Activated T-helper 2 cell treated with anti-CD3 and anti-CD28 coated beads, Interferon-gamma antibody, Interleukin-2, Interleukin-4, amounts not matched to agents 10 μg/mL and 5 μg/mL and 100 μg/mL, durations not matched to agents 14 hours and 24 hours and 36 hours (primary cell): ENCODE results near the gene CBX5. TPM values are rescaled to one million over a fixed set of nuclear protein-coding genes. Genes with fewer than 3 reads are reported as not detected.

Source experiments
- DNase-seq: peaks from one replicate; pipeline ENCODE4 v3.0.0; 2021; ENCODE audit warnings: low spot score
- H3K27ac Mint-ChIP-seq: one replicate; pipeline ENCODE4 v1.8.0; 2021; ENCODE audit warnings: mixed read lengths
- H3K27me3 Mint-ChIP-seq: one replicate; pipeline ENCODE4 v1.8.0; 2021; ENCODE audit warnings: low read depth, mixed read lengths
- H3K36me3 Mint-ChIP-seq: one replicate; pipeline ENCODE4 v1.8.0; 2021; ENCODE audit warnings: low read depth, mixed read lengths
- H3K4me1 Mint-ChIP-seq: one replicate; pipeline ENCODE4 v1.8.0; 2021; ENCODE audit warnings: low read depth, mixed read lengths
- H3K4me3 Mint-ChIP-seq: one replicate; pipeline ENCODE4 v1.8.0; 2021; ENCODE audit warnings: low read depth, mild to moderate bottlenecking, moderate library complexity, mixed read lengths
- H3K9me3 Mint-ChIP-seq: one replicate; pipeline ENCODE4 v1.8.0; 2021; ENCODE audit warnings: mixed read lengths
- intact Hi-C: fragments of 100-400 bp; cut with micrococcal nuclease; formaldehyde crosslinking; loops from one replicate; pipeline ENCODE4 v1.15.1; 2023
- total RNA-seq: library from RNA; stranded (reverse); gene quantifications from 2 replicates; pipeline ENCODE4 v1.2.3, GENCODE V29; 2022

The CBX5 gene
- total RNA-seq, 1 donor from 2014 or later = 98.1 TPM

DNA sequence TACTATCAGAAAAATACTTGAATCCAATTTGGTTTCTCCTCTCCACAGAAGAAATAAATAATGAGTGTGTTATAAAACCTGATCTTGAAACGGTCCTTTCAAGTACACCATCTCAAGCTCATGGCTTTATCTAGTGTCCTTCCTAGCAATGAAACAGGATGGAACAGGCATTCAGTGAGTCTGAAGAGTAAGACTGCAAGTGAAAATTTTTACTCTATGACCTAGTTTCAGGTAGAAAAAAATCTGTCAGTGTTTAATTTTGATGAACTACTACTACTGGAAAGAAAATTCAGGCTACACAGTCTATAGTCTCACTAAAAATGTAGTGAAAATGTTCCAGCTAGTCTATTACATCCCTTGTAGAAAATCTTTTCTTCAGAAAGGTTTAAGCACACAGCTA, 7.7 kb downstream of the CBX5 start:
- Mint-ChIP-seq H3K9me3 (no peaks in the 10 kb centered on the region), H3K4me3 (no peak overlapping the region), H3K27ac (peak overlapping the region; percentile 49), H3K4me1 (peaks cover 43% of the 10 kb centered on the region), H3K36me3 (peaks cover 61% of the 10 kb centered on the region), H3K27me3 (no peaks in the 10 kb centered on the region)
- intact Hi-C loops = no loop called here
- DNase-seq = no peak

- intact Hi-C loops = no loop called here
- H3K4me3 Mint-ChIP-seq = no peak overlapping the region
- peaks cover 35% of the 10 kb centered on the region for H3K4me1 Mint-ChIP-seq
- peak overlapping the region; percentile 49 for H3K27ac Mint-ChIP-seq
- H3K27me3 Mint-ChIP-seq = no peaks in the 10 kb centered on the region
- DNase-seq = no peak
- H3K36me3 Mint-ChIP-seq = peaks cover 56% of the 10 kb centered on the region
- no peaks in the 10 kb centered on the region for H3K9me3 Mint-ChIP-seq
Observed at GRCh38 chr12:54270345-54270744, 9.6 kb downstream of the CBX5 start.

DNA sequence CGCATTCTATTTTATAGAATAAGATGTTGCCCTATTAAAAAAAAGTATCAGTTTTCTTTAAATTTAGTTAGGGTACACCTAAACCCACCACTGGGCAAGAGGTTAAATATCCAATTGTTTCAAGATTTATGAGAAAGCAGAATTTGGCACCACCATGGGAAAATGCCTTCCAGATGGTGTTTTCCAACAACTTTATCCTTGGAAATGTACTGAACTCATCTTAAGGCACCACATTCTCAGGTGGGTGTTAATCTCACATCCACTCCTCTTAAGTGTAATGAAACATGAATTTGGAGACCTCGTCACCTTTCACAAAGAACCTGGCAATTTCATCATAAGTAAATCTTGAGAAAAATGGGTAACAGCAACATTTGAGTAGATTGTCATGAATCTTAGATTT, 13.1 kb downstream of the CBX5 start:
- no peak for DNase-seq
- H3K27me3 Mint-ChIP-seq = no peaks in the 10 kb centered on the region
- H3K4me3 Mint-ChIP-seq = no peak overlapping the region
- H3K9me3 Mint-ChIP-seq = no peaks in the 10 kb centered on the region
- H3K27ac Mint-ChIP-seq = no peak overlapping the region
- intact Hi-C loops = no loop called here
- peaks cover 35% of the 10 kb centered on the region for H3K4me1 Mint-ChIP-seq
- peaks cover 42% of the 10 kb centered on the region for H3K36me3 Mint-ChIP-seq

GRCh38 chr12:54265364-54265812, 14.5 kb downstream of the CBX5 start:
- Mint-ChIP-seq H3K9me3 (no peaks in the 10 kb centered on the region), H3K4me1 (peaks cover 31% of the 10 kb centered on the region), H3K27me3 (no peaks in the 10 kb centered on the region), H3K36me3 (peaks cover 34% of the 10 kb centered on the region), H3K4me3 (no peak overlapping the region), H3K27ac (no peak overlapping the region)
- no peak for DNase-seq
- intact Hi-C loops = loop anchor here (2.0 kb wide), 1 partner anchor 13 kb away; no protein-coding TSS in a partner anchor

- Mint-ChIP-seq H3K4me3 (no peak overlapping the region), H3K36me3 (peaks cover 34% of the 10 kb centered on the region), H3K4me1 (peaks cover 40% of the 10 kb centered on the region), H3K9me3 (no peaks in the 10 kb centered on the region), H3K27me3 (no peaks in the 10 kb centered on the region), H3K27ac (no peak overlapping the region)
- no peak for DNase-seq
- intact Hi-C loops = no loop called here
Observed at GRCh38 chr12:54262403-54262925, 17.5 kb downstream of the CBX5 start.

DNA sequence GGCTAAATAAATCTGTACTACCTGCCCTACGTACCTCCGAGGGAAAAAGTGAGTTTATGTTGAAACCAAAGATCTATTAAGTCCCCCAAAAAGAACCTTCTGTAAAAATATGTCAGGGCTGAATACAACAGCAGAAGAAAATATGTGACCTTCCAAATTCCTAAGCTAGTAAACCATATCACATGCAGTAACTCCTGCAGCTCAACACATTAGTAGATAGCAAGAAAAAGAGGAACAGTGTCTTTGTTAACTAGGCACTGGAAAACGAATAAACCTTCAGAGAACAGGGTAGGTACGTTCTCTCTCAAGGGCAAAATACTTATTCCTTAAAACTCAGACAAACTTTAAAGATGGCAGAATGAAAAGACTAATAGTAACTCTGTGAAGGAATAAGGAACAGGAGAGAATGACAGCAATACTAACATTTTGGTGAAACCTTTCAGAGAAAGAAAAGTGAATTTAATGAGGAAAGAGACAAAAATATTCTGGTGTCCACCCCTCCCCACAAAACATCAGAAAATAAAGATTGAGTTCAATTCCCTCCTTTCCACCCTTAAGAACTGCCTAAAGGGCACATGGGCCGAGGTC, 18.0 kb downstream of the CBX5 start:
- intact Hi-C loops = no loop called here
- H3K9me3 Mint-ChIP-seq = no peaks in the 10 kb centered on the region
- H3K4me1 Mint-ChIP-seq = peaks cover 40% of the 10 kb centered on the region
- peak overlapping the region; percentile 1 for H3K27ac Mint-ChIP-seq
- no peaks in the 10 kb centered on the region for H3K27me3 Mint-ChIP-seq
- peaks cover 36% of the 10 kb centered on the region for H3K36me3 Mint-ChIP-seq
- no peak for DNase-seq
- H3K4me3 Mint-ChIP-seq = no peak overlapping the region

DNA sequence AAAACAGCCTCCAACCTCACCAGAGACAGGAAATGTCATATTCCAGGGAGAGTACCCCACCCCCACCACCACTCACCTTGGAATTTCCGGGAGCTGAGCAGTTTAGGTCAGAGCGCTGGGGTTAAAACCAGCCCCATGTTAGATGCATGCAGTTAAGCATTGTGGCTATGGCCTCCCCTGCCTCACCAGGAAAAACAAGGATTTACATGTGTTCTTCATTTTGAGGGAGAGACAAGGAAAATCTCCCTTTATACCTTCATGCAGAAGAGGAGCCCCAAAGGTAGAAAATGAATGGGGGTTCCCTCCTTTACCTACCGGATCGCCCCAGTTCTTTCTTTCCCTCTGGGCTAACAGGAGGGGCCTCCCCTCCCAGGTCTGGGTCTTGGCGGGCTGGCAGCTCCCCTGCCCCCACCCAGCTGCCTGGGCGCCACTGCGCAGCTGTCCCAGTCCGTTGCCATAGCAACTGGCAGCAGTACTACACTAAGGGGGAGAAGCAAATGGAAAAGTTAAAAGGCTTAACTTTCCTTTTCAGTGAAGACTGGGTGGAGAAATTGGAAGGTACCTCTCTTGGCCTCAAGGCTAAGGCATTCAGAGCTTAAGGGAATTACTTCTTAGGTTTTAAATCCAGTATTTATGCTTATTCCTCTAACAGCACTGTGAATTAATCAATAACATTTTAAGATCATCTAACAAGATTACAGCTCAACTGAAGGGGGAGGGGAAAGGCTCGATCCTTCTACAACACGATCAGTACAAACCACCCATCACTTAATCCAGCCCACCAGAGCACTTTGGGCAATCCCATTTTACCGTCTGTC, 20.5 kb downstream of the CBX5 start:
- Mint-ChIP-seq H3K4me1 (peaks cover 29% of the 10 kb centered on the region), H3K36me3 (peaks cover 42% of the 10 kb centered on the region), H3K27ac (peak overlapping the region; percentile 79), H3K4me3 (peak overlapping the region; percentile 52), H3K27me3 (no peaks in the 10 kb centered on the region), H3K9me3 (no peaks in the 10 kb centered on the region)
- intact Hi-C loops = no loop called here
- no peak for DNase-seq

- Mint-ChIP-seq H3K36me3 (peaks cover 46% of the 10 kb centered on the region), H3K27ac (peak overlapping the region; percentile 60), H3K9me3 (no peaks in the 10 kb centered on the region), H3K4me1 (peaks cover 25% of the 10 kb centered on the region), H3K4me3 (no peak overlapping the region), H3K27me3 (no peaks in the 10 kb centered on the region)
- no peak for DNase-seq
- intact Hi-C loops = no loop called here
Observed at GRCh38 chr12:54258201-54258681, 21.7 kb downstream of the CBX5 start.

- H3K4me3 Mint-ChIP-seq = no peak overlapping the region
- H3K27ac Mint-ChIP-seq = peak overlapping the region; percentile 60
- peaks cover 50% of the 10 kb centered on the region for H3K36me3 Mint-ChIP-seq
- intact Hi-C loops = no loop called here
- no peak for DNase-seq
- H3K9me3 Mint-ChIP-seq = no peaks in the 10 kb centered on the region
- no peaks in the 10 kb centered on the region for H3K27me3 Mint-ChIP-seq
- peaks cover 23% of the 10 kb centered on the region for H3K4me1 Mint-ChIP-seq
Observed at GRCh38 chr12:54257332-54257731, 22.6 kb downstream of the CBX5 start.

- no peak overlapping the region for H3K4me3 Mint-ChIP-seq
- no peak for DNase-seq
- no peaks in the 10 kb centered on the region for H3K9me3 Mint-ChIP-seq
- H3K27ac Mint-ChIP-seq = no peak overlapping the region
- H3K27me3 Mint-ChIP-seq = no peaks in the 10 kb centered on the region
- peaks cover 9% of the 10 kb centered on the region for H3K4me1 Mint-ChIP-seq
- intact Hi-C loops = no loop called here
- peaks cover 71% of the 10 kb centered on the region for H3K36me3 Mint-ChIP-seq
Observed at GRCh38 chr12:54253240-54253639, 26.7 kb downstream of the CBX5 start.

DNA sequence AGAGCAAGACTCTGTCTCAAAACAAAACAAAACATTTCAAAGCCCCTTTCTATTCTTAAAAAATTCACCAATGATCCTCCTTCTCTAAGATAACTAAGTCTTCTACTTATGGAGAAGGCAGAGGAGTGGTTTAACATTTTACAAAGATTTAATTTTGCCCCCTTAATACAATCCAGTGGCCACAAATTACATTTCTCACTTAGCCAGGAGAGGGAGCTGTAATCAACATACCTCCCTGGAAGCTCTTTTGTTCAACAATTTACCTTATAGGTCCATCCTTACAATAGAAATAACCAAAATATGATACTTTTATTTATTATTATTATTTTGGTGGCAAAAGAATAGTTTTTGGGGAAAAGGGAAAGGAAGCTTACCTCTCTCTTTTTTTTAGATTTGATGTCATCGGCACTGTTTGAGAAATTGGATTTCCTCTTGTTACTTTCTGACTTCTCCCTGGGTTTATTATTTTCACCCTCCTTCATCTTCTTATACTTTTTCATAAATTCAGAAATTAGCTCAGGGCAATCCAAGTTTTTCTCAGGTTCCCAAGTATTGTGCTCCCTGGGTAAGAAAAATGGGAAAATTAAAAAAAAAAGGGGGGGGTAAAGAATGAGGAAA, 28.1 kb downstream of the CBX5 start:
- peaks cover 64% of the 10 kb centered on the region for H3K36me3 Mint-ChIP-seq
- no peak overlapping the region for H3K4me3 Mint-ChIP-seq

GRCh38 chr12:54249489-54249888, 30.4 kb downstream of the CBX5 start:
- Mint-ChIP-seq H3K27ac (peak overlapping the region; percentile 63), H3K4me3 (no peak overlapping the region), H3K27me3 (no peaks in the 10 kb centered on the region), H3K4me1 (peaks cover 10% of the 10 kb centered on the region), H3K36me3 (peaks cover 58% of the 10 kb centered on the region), H3K9me3 (no peaks in the 10 kb centered on the region)
- no peak for DNase-seq
- intact Hi-C loops = no loop called here

More for the DNA sequence above, 28.1 kb downstream of the CBX5 start:
- no peak overlapping the region for H3K27ac Mint-ChIP-seq
- intact Hi-C loops = no loop called here
- no peak for DNase-seq
- H3K4me1 Mint-ChIP-seq = peaks cover 10% of the 10 kb centered on the region
- H3K27me3 Mint-ChIP-seq = no peaks in the 10 kb centered on the region
- no peaks in the 10 kb centered on the region for H3K9me3 Mint-ChIP-seq
